Kidney (tissue), 14 donors: ENCODE data around the gene UBAP2. TPM values are rescaled to one million over a fixed set of nuclear protein-coding genes. Genes with fewer than 3 reads are reported as not detected.

Source experiments
- DNase-seq, 5 donors: peaks; one replicate each; pipeline ENCODE4 v3.0.0-alpha.2; 2013 to 2020
- FAIRE-seq: peaks from 2 replicates; lab custom pipeline; 2012; peaks lifted over from hg19 to GRCh38; lab: Jason Lieb, UNC
- H3K27ac ChIP-seq, 2 donors: one replicate each; pipeline ENCODE4 v1.7.0; 2013; ENCODE audit warnings: low read depth in 2 of 2, low read length in 2 of 2, inconsistent platforms in 1 of 2
- H3K27me3 ChIP-seq: one replicate; pipeline ENCODE4 v1.7.1; 2013; ENCODE audit warnings: low read length, inconsistent platforms; ENCODE audit not compliant: control insufficient read depth, insufficient read depth
- H3K36me3 ChIP-seq, 3 donors: one replicate each; pipeline versions ENCODE4 v1.7.0 to v1.7.1; 2013; ENCODE audit warnings: low read length in 3 of 3, control low read depth in 1 of 3, inconsistent platforms in 1 of 3; ENCODE audit not compliant: insufficient read depth in 3 of 3, control insufficient read depth in 2 of 3
- H3K4me1 ChIP-seq, 3 donors: one replicate each; pipeline versions ENCODE4 v1.7.0 to v1.7.1; 2013; ENCODE audit warnings: low read length in 3 of 3, inconsistent platforms in 1 of 3, low read depth in 1 of 3; ENCODE audit not compliant: control insufficient read depth in 2 of 3, insufficient read depth in 2 of 3
- H3K4me3 ChIP-seq, 3 donors: one replicate each; pipeline versions ENCODE4 v1.7.0 to v1.8.1; 2013; ENCODE audit warnings: low read length in 3 of 3, control low read depth in 1 of 3, inconsistent platforms in 1 of 3
- H3K9ac ChIP-seq, 3 donors: one replicate each; pipeline versions ENCODE4 v1.7.0 to v1.7.1; 2013; ENCODE audit warnings: low read length in 3 of 3, control low read depth in 1 of 3, inconsistent platforms in 1 of 3
- H3K9me3 ChIP-seq, 3 donors: one replicate each; pipeline versions ENCODE4 v1.7.0 to v1.7.1; 2013; ENCODE audit warnings: low read length in 3 of 3, control low read depth in 1 of 3, inconsistent platforms in 1 of 3; ENCODE audit not compliant: control insufficient read depth in 2 of 3, insufficient read depth in 1 of 3
- CTCF ChIP-seq: IDR thresholded peaks from 3 replicates; pipeline ENCODE4 v1.5.1; 2012; ENCODE audit warnings: mild to moderate bottlenecking, moderate library complexity, borderline replicate concordance; ENCODE audit not compliant: insufficient read depth; ENCODE audit errors: extremely low read depth
- intact Hi-C: fragments of 100-400 bp; cut with DNase I; formaldehyde crosslinking; loops from one replicate; pipeline ENCODE4 v1.11.1; 2022
- polyA plus RNA-seq: library from polyadenylated mRNA; stranded (reverse); fragments of 350-450 nt; fragmentation: Illumina TruSeq; extraction: RNeasy Lipid Tissue Mini Kit (QIAGEN cat#74804); gene quantifications from one replicate; pipeline ENCODE4 v1.2.3, GENCODE V29; 2014; ENCODE audit warnings: low read depth, low replicate concordance; ENCODE audit not compliant: insufficient read depth
- total RNA-seq: library from RNA; stranded (reverse); fragmentation: NEBNext Ultra II Directional; extraction: Animal tissue kit (Norgen Biotek cat#: 25700); gene quantifications from one replicate; pipeline ENCODE4 v1.2.1, GENCODE V29; 2021
- donor health status: control.
- donor health status: control.
- donor health status: control.
- donor health status: control.
- donor health status: control.
- donor health status: DM: yes; HTN: yes; CAD: no.
- donor health status: Normal renal cell carcinoma (clear cell type).

Gene UBAP2
- total and polyA plus RNA-seq, 2 donors from 2014 or later, result 11.0 to 33.1 TPM

- Histone ChIP-seq H3K27me3 (no peaks in the 10 kb centered on the region), H3K36me3 (peaks cover 2 to 10% (median 5%) of the 10 kb centered on the region in 3 donors), H3K4me1 (no peaks in the 10 kb centered on the region), H3K9ac (no peak overlapping the region), H3K4me3 (no peak overlapping the region), H3K9me3 (no peaks in the 10 kb centered on the region), H3K27ac (no peak overlapping the region)
- intact Hi-C loops, result no loop called here
- DNase-seq, result no peak
- no peak for FAIRE-seq
- no peak for TF ChIP-seq CTCF
Observed at GRCh38 chr9:33956544-33956943, 92.1 kb downstream of the UBAP2 start.

- intact Hi-C loops, result no loop called here
- Histone ChIP-seq H3K27ac (no peak overlapping the region), H3K9ac (no peak overlapping the region), H3K36me3 (peaks cover 2 to 13% (median 5%) of the 10 kb centered on the region in 3 donors), H3K4me1 (no peaks in the 10 kb centered on the region), H3K4me3 (no peak overlapping the region), H3K27me3 (no peaks in the 10 kb centered on the region), H3K9me3 (no peaks in the 10 kb centered on the region)
- FAIRE-seq (no peak), DNase-seq (no peak)
- TF ChIP-seq CTCF, result no peak
Observed at GRCh38 chr9:33952066-33952465, 96.6 kb downstream of the UBAP2 start.

- FAIRE-seq, result no peak
- peaks cover 2 to 22% (median 6%) of the 10 kb centered on the region in 3 donors for H3K36me3 ChIP-seq
- H3K9ac ChIP-seq, result no peak overlapping the region
- no peak overlapping the region for H3K4me3 ChIP-seq
- no peak overlapping the region for H3K27ac ChIP-seq
- H3K27me3 ChIP-seq, result no peaks in the 10 kb centered on the region
- no peaks in the 10 kb centered on the region for H3K9me3 ChIP-seq
- no peaks in the 10 kb centered on the region for H3K4me1 ChIP-seq
- no peak for TF ChIP-seq CTCF
- no peak for DNase-seq
- intact Hi-C loops, result no loop called here
Observed at GRCh38 chr9:33950371-33950770, 98.3 kb downstream of the UBAP2 start.
